Upper lobe of left lung (tissue), 4 donors: ENCODE measurements around the gene KRT1.

Source experiments
- EP300 ChIP-seq, 4 donors: sonication (generic); formaldehyde crosslinking; IDR thresholded peaks; one replicate each; pipeline ENCODE4 v1.5.1; 2017; ENCODE audit warnings: antibody characterized with exemption in 4 of 4, control low read depth in 2 of 4
- POLR2A ChIP-seq, 4 donors: fragments of 450-650 bp; IDR thresholded peaks; one replicate each; pipeline ENCODE4 v1.5.1; 2016 to 2017; ENCODE audit warnings: antibody characterized with exemption in 4 of 4, mild to moderate bottlenecking in 2 of 4
- POLR2AphosphoS5 ChIP-seq, 2 donors: sonication (generic); formaldehyde crosslinking; IDR thresholded peaks; one replicate each; pipeline ENCODE4 v1.5.1; 2017; ENCODE audit warnings: antibody characterized with exemption in 2 of 2
- TF ChIP-seq, protein P1 (sequence below), 6 experiments: fragments of 450-650 bp in 4 of 6; fragments of 200-600 bp in 2 of 6; sonication (generic) in 2 of 6; IDR thresholded peaks; one replicate each; pipeline ENCODE4 v1.5.1; 2016 to 2019; ENCODE audit warnings: antibody characterized with exemption in 6 of 6

DNA sequence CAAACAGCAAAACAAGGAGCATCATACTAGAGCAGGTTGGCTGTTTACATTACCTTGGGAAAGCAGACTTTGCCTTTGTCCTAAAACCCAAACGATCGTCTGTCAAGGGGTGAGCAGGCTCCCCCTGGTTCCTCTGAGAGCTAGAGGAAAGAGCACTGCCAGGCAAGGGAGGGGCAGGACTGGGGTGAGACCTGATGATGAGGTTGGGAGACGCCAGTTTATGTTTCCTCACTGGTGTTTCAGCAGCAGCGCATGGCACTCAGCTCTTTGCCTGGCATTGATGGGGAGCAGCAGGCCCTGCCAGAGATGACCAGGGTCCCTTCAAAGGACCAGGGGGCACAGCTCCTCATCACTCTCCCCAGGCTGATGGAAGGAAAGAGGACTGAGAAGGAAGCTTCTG is 20.3 kb downstream of the KRT1 start:
- TF ChIP-seq, protein P1, sequence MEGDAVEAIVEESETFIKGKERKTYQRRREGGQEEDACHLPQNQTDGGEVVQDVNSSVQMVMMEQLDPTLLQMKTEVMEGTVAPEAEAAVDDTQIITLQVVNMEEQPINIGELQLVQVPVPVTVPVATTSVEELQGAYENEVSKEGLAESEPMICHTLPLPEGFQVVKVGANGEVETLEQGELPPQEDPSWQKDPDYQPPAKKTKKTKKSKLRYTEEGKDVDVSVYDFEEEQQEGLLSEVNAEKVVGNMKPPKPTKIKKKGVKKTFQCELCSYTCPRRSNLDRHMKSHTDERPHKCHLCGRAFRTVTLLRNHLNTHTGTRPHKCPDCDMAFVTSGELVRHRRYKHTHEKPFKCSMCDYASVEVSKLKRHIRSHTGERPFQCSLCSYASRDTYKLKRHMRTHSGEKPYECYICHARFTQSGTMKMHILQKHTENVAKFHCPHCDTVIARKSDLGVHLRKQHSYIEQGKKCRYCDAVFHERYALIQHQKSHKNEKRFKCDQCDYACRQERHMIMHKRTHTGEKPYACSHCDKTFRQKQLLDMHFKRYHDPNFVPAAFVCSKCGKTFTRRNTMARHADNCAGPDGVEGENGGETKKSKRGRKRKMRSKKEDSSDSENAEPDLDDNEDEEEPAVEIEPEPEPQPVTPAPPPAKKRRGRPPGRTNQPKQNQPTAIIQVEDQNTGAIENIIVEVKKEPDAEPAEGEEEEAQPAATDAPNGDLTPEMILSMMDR (IDR thresholded peaks at IDR 0.05): no peak
- no peak for TF ChIP-seq POLR2A (IDR thresholded peaks at IDR 0.05)
- no peak for TF ChIP-seq POLR2AphosphoS5 (IDR thresholded peaks at IDR 0.05)
- TF ChIP-seq EP300 (IDR thresholded peaks at IDR 0.05): no peak
